ENCODE measurements around the gene PDE4D. TPM values are rescaled to one million over a fixed set of nuclear protein-coding genes. Genes with fewer than 3 reads are reported as not detected.

PDE4D gene
- polyA plus RNA-seq, 1 donor, result 40.4 TPM

DNA sequence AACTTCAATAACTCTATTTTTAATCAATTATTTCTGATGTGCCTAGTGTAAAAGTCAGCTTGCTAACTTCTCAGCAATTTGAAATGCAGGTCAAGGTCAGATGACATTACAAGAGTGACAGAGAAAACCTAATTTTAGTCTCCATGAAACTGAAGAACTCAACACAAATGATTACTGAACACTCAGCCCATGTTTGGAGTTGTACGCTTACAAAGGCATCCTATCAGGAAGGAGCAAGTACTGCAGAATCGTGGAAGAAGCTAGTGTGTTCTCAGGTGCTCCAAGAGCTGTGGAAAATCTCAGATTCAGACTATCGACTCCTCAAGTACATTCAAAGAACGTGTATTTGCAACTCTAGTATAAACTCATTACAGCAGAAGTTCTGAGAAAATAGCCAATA, 526.7 kb downstream of the PDE4D start:
- DNase-seq (ENCODE audit: low read depth), result no peak

DNA sequence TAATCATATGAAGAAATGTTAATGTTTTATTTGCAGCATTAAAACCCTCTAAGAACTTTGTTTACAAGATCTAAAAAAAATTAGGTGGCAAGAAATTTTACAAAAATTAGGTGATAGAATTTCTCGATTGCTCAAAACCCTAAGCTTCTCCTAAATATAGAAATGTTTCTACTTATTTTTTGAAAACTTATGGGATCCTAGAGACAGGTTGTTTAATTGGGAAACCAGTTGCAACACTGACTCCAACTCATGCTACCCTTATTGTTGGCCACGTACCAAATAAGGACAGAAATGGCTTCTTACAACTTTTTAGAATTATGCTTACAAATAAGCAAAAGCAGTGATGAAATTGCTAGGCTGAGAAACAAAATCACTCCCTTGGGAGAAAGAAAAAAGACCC, 531.1 kb downstream of the PDE4D start:
- DNase-seq (ENCODE audit: low read depth), result no peak

DNA sequence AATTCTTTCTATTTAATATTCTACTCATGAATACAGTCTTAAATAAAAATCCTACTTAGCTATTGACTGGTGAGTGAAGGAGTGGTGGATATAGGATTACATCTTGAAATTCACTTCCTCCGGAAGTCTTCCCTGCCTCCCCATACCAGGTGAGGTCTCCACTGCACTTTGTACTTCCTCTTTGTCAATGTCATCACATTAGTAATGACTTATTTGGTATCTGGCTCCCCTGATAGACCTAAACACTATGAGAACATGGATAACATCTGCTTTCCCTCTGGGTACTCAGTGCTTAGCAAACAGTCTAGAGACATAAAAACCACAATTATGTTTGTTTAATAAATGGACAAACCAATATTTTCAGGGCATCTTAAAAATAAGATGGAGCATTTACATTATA, 532.1 kb downstream of the PDE4D start:
- DNase-seq (ENCODE audit: low read depth), result no peak

DNA sequence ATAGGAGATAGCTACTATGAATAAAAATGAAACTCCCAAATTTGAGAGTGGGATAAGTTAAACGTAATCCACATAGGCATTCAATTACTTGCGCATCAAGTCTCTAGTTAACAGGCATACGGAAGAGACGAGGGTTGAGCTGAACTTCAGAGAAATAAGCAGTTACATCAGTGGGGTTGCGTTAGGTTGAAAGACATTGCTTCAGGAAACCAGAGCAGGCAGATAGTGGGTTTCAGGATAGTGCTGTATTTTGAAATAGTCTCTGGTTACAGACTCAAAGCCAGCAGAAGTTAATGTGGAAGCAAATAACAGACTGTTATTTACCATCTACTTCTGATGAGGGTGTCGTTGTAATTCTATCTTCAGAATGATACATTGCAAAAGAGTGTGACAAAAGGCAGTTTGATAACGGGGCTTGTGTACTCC, 533.4 kb downstream of the PDE4D start:
- no peak for DNase-seq (ENCODE audit: low read depth)

DNA sequence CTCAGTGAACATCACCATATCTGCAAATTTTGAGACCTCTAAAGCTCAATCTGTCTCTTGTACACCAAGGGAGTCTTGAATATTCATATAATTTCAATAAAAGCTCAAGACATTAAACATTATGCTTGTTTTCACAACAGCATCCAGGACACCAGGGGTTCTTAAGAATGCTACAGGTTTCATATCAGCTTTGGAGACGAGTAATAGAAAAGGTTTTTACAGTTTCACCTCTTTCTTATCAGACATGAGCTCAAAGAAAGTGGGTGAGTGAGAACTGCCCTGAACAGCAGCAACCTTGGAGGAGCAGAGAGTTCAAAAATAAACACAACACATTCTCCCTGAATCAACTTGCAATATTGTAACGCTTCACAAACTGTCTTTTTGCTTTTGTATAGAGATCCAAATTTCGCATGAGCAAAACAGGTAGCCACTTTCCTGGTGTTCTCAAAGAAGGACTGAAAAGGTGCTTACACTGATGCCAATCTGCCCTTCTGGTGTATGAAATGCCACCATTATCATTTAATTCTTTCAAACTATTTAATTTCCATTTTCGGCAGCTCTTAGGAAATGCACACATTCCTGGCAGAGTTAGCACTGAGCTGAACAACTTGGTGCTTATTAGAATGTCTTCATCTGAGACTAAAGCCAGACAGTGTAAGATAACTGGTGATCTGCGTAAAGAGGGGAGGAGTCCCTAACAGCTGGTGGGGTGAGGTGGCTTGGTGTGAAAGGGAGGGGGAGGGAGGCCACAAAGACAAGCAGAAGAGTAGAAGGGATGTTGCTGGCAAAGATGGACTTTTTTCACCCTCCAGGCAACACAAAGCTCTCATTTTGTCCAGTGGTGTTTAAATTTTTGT, 535.3 kb downstream of the PDE4D start:
- DNase-seq (ENCODE audit: low read depth), result no peak

DNA sequence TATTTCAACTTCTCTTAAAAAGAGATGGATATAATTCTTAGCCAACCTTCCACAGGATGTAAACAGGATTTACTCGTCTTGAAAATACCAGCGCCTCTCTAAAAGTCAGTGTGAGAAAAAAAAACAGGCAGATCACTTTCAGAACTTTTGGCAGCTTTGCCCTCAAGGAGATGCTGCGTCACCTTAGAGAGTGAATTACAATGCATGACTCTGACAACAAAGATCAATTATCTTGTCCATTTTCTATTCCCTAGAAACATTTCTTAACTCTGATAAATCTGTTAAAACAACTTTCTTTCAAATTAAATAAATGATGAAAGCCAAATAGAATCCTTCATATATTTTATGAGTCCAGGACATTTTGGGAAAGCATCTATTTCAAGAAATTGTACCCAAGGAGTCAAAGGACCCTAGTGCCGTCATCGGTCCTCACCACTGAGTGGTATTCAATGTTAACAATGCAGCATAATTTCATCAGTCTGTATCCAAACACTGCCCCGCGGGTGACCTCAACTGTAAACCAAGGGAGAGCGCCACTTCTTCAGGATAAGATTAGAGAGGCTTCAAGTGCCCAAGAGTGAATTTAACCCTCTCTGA, 536.0 kb downstream of the PDE4D start:
- DNase-seq (ENCODE audit: low read depth), result no peak

DNA sequence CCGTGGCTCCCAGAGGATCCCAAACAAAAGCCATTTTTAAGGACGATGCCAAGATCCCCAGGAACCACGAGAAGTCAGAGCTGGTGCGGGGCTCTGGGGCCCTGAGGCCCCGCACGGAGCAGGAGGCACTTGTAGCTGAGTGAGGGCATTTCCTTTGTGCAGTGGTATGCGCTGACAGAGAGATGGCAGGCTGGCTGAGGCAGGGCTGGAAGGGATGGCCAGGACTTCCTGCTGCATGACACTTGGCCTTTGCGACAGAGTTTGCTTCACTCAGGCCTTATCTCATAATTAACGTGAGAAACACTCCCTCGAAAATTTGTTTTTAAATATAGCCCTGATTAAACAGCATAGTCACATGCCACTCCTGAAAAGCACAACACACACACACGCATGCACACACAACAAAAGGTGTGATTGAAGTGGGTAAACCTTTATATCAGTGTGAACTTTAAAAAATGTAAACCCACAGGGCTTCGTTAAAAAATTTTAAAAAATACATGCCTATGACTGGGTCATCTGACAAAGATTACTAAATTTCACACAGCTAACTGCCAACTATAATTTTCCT, 536.6 kb downstream of the PDE4D start:
- no peak for DNase-seq (ENCODE audit: low read depth)

DNA sequence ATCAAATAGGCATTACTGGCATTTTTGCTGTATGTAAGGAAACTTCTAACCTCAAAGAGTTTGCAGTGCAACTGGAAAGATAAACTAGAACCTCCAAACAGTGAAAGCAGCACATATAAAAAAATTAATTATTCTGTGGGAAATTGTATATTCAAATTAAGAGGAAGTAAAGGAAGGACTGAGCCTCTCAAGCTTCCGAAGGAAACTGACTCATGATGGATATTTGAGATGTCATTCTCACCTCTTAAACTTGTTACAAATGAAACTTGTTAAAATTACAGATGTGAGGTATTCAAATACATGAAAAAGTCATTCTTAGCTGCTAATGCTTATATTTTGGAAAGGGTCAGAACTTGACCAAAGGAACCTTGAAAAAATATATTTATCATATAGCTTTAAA, 538.7 kb downstream of the PDE4D start:
- no peak for DNase-seq (ENCODE audit: low read depth)

DNA sequence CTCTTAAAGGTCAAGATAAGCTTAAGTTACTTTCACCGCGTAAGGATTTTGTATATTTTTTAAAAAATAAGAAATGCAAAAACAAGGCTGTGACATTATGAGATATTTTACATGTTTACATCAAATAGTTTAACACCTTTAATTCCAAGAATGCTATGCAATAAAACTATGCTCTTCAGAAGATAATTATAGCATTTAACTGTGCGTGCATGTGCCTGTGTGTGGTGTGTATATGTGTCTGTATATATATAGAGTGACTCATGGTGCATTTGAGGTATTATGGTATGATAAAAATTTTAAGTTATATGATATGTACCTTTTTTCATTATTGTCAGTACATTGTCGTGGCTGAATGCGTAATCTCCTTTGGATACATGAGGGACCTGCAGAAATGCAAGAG, 539.3 kb downstream of the PDE4D start:
- DNase-seq (ENCODE audit: low read depth), result no peak

DNA sequence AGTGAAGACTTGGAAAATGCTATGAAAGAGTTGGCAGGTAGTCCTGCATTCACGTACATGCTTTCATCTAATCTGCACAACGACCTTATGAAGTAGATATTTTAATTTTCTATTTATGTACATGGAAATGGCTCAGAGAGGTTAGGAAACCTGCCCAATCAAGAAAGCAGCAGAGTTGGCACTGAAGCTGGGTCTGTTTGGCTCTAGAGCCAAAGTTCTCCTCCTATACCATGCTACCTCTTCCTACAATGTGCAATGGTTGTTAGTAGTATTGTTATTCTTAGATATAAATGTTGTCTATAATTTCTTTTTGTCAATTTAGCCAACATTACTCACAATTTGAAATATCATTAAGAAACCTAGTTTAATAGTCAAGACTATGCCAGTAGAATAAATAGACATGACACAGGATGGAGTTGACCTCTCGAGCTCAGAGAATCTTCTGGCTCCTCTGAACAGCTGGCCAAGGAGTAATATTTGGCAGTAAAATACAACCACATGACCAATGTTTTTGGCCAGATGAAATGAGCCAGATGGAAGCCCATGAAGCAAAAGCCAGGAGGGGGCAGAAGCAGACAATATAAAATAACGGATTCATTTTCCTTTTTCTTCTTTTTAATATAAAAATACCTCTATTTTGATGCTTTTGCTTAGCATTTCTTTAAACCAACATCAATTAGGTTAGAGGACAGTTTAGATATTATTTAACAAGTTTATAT, 542.3 kb downstream of the PDE4D start:
- peak; percentile 66 for DNase-seq (ENCODE audit: low read depth)

DNA sequence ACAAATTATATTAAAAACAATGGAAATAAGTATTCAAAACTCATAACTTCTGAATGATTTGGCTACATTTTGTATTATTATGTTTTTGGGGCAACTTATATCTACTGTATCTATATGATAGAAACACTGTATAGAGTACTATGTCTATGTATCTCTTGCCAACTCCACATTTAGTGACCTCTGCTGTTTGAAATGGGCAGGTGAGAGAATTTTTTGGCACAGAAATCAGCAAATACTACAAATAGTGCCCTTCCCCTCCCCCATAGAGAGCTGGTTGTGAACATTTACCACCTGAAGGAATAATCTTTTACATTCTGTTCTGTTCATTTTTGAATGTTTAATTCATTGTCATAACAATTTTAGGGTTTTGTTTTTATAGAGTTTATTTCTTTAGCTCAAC, 545.3 kb downstream of the PDE4D start:
- no peak for DNase-seq (ENCODE audit: low read depth)

DNA sequence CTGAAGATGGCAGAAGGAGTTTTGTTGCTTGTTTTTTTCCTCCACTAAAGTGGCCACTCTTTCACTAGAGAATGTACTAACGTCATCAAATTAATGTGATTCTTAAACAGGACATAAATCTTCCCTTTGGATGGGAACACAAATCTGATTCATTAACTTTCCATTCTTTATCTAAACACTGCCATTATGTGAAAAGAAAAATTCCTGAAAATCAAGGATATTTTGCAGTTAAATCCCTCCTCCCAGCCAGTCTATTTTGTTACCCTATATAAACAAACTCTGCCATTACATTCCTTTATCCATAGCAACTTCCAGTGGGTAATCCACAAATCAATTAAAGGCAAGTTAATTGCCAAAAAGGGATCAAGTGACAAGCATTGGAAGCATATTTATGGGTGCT, 546.5 kb downstream of the PDE4D start:
- no peak for DNase-seq (ENCODE audit: low read depth)

DNA sequence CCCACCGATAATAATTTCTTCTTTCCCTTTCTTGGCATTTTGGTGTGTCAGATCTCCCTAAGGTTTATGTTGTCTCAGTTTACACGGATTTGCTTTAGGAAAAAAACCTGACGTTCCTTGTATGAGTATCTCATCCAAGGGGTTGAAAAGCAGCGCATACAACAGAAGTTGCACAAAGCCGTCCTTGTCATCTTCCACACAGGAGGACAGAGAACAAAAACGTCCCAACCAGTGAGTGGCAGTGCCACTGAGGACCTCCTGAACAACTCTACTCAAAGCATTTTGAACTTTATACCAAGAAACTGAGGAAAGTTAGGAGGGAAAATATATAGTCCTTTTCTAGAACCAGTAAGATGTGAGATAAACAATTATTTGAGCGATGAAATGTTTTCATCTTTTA, 547.0 kb downstream of the PDE4D start:
- no peak for DNase-seq (ENCODE audit: low read depth)

DNA sequence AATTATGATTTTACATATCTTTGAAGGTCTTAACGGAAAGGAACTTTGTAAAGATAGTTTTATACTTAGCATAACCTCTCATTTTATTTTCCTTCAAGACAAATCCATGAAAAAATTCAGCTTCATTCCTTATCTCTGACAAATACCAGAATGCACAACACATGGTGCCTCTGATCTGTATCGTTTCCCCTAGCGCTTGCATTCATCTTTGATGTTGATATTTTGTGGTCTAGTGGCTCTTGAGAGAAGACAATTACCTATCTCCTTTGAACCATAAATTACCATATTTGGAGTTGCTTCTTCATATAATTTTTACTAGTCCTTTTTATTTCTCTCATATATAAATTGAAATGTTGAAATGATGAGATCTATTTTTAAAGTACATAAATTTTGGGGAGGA, 551.3 kb downstream of the PDE4D start:
- no peak for DNase-seq (ENCODE audit: low read depth)

DNA sequence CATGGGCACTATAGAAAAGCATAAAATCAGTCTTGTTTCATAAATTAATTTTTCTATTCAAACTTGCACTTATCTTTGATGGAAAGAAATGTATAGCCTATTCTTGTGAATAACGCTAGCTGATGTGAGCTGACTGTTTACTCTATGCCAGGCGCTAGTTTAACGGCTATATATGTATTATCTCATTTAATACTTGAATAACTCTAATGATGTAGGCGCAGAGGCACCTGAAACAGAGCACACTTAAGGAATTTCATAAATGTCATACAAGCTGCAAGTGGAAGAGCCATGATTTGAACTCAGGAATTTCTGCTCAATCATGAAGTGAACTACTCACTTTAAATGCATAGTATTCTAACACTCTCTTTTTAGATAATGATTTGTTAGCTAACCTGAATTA, 551.8 kb downstream of the PDE4D start:
- no peak for DNase-seq (ENCODE audit: low read depth)

DNA sequence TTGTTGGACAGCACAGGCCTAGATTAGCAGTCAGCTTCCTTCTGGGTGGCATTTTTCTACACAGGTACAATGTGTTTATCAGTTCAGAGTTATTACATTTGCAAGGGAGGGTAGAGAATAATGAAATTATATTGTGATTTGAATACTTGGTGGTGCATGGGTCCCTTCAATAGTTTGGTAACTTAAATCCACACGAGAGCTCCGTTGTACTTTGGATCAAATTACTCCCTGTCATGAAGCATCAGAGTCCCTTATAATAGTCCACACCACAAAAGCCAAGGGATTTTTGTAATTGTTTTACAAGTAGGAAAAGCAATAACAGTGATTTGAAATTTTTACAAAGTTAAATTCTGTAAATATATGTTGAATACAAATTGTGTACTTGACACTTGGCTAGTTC, 552.4 kb downstream of the PDE4D start:
- no peak for DNase-seq (ENCODE audit: low read depth)

DNA sequence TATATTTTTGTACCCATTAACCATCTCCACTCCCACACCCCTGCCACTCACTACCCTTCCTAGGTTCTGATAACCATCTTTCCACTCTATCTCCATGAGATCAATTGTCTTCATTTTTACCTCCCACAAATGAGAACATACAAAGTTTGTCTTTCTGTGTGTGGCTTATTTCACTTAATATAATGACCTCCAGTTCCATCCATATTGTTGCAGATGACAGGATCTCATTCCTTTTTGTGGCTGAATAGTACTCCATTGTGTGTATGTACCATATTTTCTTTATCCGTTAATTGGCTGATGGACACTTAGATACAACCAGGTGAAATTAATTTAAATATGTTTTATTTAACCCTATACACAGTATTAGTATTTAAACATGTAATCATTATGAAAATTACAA, 552.9 kb downstream of the PDE4D start:
- DNase-seq (ENCODE audit: low read depth), result no peak

DNA sequence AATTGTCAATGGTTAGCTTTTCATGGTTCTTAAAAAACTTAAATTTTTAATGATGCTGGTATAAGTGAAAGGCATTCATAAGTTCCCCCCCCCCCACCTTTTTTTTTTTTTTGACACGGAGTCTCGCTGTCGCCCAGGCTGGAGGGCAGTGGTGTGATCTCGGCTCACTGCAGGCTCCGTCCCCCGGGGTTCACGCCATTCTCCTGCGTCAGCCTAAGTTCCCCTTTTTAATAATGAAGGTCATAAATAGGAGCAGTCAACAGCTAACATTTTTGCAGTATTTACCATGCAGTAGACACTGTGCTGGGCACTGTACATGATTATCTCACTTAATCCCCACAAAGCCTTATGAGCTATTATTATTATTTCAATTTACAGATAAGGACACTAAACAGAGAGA, 556.3 kb downstream of the PDE4D start:
- DNase-seq (ENCODE audit: low read depth), result no peak

DNA sequence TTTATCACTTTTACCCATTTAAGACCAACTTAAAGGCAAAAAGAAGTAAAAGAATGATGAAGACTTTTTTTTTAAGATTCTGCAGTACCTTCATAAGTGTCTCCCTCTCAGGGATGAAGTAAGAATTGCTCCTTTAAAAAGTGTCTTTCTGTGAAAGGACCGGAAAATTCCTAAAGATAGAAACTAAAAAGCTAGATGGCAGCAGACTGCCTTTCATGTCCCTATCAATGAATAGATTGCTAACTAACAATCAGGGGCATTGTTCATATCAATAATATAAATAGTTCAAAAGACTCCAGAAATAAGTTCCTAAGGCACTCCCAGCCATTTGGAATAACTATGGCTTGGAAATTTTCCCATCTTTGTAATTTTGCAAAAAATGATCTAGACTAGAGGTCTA, 558.0 kb downstream of the PDE4D start:
- DNase-seq (ENCODE audit: low read depth), result no peak

DNA sequence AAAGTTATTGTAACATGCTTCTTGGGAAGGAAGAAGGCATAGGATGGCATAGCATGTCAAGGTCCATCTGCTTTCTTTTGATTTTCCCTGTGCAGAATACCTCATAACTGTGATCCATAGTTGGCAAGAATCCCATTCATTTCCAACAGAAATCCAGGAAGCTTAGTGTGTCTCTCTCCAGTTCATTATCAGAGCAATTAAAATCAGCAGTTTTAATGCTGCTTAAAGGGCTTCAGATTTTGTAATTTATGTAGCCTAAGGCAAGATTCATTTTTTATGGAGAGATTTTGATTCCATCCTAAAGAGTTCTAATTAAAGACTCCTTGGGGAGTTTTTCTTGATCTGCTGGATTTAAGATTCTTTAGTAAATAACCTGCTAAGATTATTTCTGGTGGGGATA, 560.1 kb downstream of the PDE4D start:
- no peak for DNase-seq (ENCODE audit: low read depth)

DNA sequence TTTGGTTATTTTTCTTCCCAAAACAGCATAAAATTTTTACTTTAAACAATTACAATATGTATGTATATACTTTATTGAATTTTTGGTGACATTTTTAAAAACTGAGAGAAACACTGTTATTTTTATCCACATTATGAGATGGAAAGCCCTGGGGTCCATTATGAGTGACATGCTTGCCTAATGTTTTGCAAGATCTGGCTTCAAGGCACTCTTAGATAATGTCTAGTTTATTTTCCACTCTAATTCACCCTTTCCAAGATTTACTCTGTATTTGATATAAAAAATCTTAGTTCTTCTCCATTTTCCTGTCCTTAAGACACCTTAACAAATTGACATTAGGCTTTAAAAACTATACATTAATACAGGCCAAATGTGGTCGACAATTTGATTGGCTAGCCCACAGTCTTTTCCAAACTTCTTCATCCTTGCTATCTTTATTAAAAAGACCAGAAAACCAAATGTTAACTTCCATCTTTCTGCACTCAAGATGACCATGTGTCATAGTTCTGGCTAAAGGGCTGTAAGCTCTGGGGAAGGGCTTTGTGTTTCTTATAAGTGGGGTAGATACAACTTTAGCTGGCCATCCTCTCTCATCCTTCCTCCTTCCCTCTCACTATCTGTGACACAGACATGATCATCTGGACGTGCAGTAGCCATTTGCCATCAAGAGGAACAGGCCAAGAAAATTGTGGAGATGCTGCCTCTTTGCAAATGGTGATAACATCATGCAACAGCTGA, 561.1 kb downstream of the PDE4D start:
- DNase-seq (ENCODE audit: low read depth), result no peak

DNA sequence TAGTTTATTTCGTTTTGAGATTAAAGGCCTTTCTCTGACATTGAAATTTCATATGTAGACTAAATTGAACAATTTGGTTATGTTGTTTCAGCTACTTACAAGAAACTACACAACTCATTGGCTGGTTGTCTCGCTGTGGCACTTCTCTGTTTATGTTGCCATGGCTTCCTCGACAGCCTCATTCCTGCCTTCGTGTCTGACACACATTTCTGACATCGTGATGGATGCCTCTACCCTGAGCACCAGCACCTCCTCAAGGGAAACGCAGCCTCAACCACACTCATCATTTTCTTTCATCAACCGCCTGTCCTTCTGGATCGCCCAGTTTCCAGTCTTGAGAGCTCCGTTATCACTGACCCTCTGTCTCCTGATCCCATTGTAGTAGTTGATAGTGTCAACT, 562.8 kb downstream of the PDE4D start:
- no peak for DNase-seq (ENCODE audit: low read depth)

Measured in forelimb muscle (tissue), 1 donor.